Ectodermal cell (in vitro differentiated cells): ENCODE data around the gene GMDS.

ENCODE experiments used
- H3K27ac ChIP-seq: 2 replicates; pipeline ENCODE4 v1.7.0; 2013; ENCODE audit warnings: mild to moderate bottlenecking, low read depth, low read length; ENCODE audit not compliant: insufficient read depth, poor library complexity, severe bottlenecking
- H3K27me3 ChIP-seq: 2 replicates; pipeline ENCODE4 v1.7.0; 2013; ENCODE audit warnings: mild to moderate bottlenecking, low read length; ENCODE audit not compliant: insufficient read depth, control insufficient read depth, poor library complexity, severe bottlenecking
- H3K36me3 ChIP-seq: one replicate; pipeline ENCODE4 v1.7.0; 2013; ENCODE audit warnings: low read length; ENCODE audit not compliant: control insufficient read depth, insufficient read depth
- H3K4me1 ChIP-seq: one replicate; pipeline ENCODE4 v1.7.0; 2013; ENCODE audit warnings: low read length; ENCODE audit not compliant: control insufficient read depth, insufficient read depth
- H3K4me3 ChIP-seq: 2 replicates; pipeline ENCODE4 v1.7.0; 2013; ENCODE audit warnings: low read depth, low read length, control low read depth; ENCODE audit not compliant: insufficient read depth
- H3K9me3 ChIP-seq: 2 replicates; pipeline ENCODE4 v1.7.0; 2013; ENCODE audit warnings: mild to moderate bottlenecking, low read length, moderate library complexity; ENCODE audit not compliant: control insufficient read depth
- WGBS, 2 experiments: methylation state at CpG; one replicate each; pipeline ENCODE4 v1.1.7; 2013; ENCODE audit warnings: missing lambda C conversion rate in 2 of 2; 5-methylcytosine and 5-hydroxymethylcytosine counted together

GMDS gene

GRCh38 chr6:2126351-2126750 lies 119.1 kb downstream of the GMDS start:
- WGBS, 2 experiments = 87 to 95% methylated on average over 7 of the region's 7 CpGs
- Histone ChIP-seq H3K4me3 (no peak overlapping the region), H3K4me1 (no peaks in the 10 kb centered on the region), H3K27me3 (no peaks in the 10 kb centered on the region), H3K9me3 (no peaks in the 10 kb centered on the region), H3K27ac (no peak overlapping the region), H3K36me3 (no peaks in the 10 kb centered on the region)

- Histone ChIP-seq H3K9me3 (no peaks in the 10 kb centered on the region), H3K4me3 (no peak overlapping the region), H3K4me1 (no peaks in the 10 kb centered on the region), H3K36me3 (no peaks in the 10 kb centered on the region), H3K27me3 (no peaks in the 10 kb centered on the region), H3K27ac (no peak overlapping the region)
- 94 to 97% methylated on average over 3 of the region's 3 CpGs for WGBS, 2 experiments
These were observed 120.2 kb downstream of the GMDS start for GRCh38 chr6:2125158-2125557.

GRCh38 chr6:2124260-2124709 lies 121.1 kb downstream of the GMDS start:
- H3K27ac ChIP-seq = no peak overlapping the region
- H3K4me1 ChIP-seq = no peaks in the 10 kb centered on the region
- no peaks in the 10 kb centered on the region for H3K36me3 ChIP-seq
- no peak overlapping the region for H3K4me3 ChIP-seq
- no peaks in the 10 kb centered on the region for H3K27me3 ChIP-seq
- WGBS, 2 experiments = 95 to 96% methylated on average over 11 of the region's 11 CpGs
- H3K9me3 ChIP-seq = no peaks in the 10 kb centered on the region

- Histone ChIP-seq H3K4me3 (no peak overlapping the region), H3K4me1 (no peaks in the 10 kb centered on the region), H3K27ac (no peak overlapping the region), H3K9me3 (no peaks in the 10 kb centered on the region), H3K36me3 (no peaks in the 10 kb centered on the region), H3K27me3 (no peaks in the 10 kb centered on the region)
- 93 to 98% methylated on average over 2 to 3 of the region's 3 CpGs for WGBS, 2 experiments
These were observed 124.5 kb downstream of the GMDS start for GRCh38 chr6:2120912-2121311.

GRCh38 chr6:2119275-2119674 lies 126.1 kb downstream of the GMDS start:
- WGBS, 2 experiments = 100% methylated on average over 1 of the region's 1 CpG

GRCh38 chr6:2118136-2118535 lies 127.3 kb downstream of the GMDS start:
- no peaks in the 10 kb centered on the region for H3K9me3 ChIP-seq
- H3K27me3 ChIP-seq = no peaks in the 10 kb centered on the region
- no peak overlapping the region for H3K4me3 ChIP-seq
- H3K36me3 ChIP-seq = no peaks in the 10 kb centered on the region
- WGBS, 2 experiments = 96 to 100% methylated on average over 1 of the region's 1 CpG
- no peaks in the 10 kb centered on the region for H3K4me1 ChIP-seq
- H3K27ac ChIP-seq = no peak overlapping the region

More at GRCh38 chr6:2119275-2119674, 126.1 kb downstream of the GMDS start:
- H3K9me3 ChIP-seq = no peaks in the 10 kb centered on the region
- H3K36me3 ChIP-seq = no peaks in the 10 kb centered on the region
- no peaks in the 10 kb centered on the region for H3K27me3 ChIP-seq
- no peak overlapping the region for H3K4me3 ChIP-seq
- H3K4me1 ChIP-seq = no peaks in the 10 kb centered on the region
- H3K27ac ChIP-seq = no peak overlapping the region

- Histone ChIP-seq H3K27ac (no peak overlapping the region), H3K9me3 (no peaks in the 10 kb centered on the region), H3K4me1 (no peaks in the 10 kb centered on the region), H3K36me3 (no peaks in the 10 kb centered on the region), H3K4me3 (no peak overlapping the region), H3K27me3 (no peaks in the 10 kb centered on the region)
- WGBS, 2 experiments = 92 to 97% methylated on average over 7 of the region's 7 CpGs
These were observed 128.0 kb downstream of the GMDS start for GRCh38 chr6:2117447-2117846.

GRCh38 chr6:2116496-2116895 lies 128.9 kb downstream of the GMDS start:
- no peaks in the 10 kb centered on the region for H3K4me1 ChIP-seq
- 92 to 95% methylated on average over 2 of the region's 2 CpGs for WGBS, 2 experiments
- no peaks in the 10 kb centered on the region for H3K9me3 ChIP-seq
- H3K27ac ChIP-seq = no peak overlapping the region
- no peaks in the 10 kb centered on the region for H3K27me3 ChIP-seq
- no peak overlapping the region for H3K4me3 ChIP-seq
- no peaks in the 10 kb centered on the region for H3K36me3 ChIP-seq

GRCh38 chr6:2114100-2114499 lies 131.3 kb downstream of the GMDS start:
- no peaks in the 10 kb centered on the region for H3K27me3 ChIP-seq
- 94 to 100% methylated on average over 1 of the region's 1 CpG for WGBS, 2 experiments
- H3K4me3 ChIP-seq = no peak overlapping the region
- H3K36me3 ChIP-seq = no peaks in the 10 kb centered on the region
- no peaks in the 10 kb centered on the region for H3K9me3 ChIP-seq
- H3K27ac ChIP-seq = no peak overlapping the region
- H3K4me1 ChIP-seq = no peaks in the 10 kb centered on the region

- no peak overlapping the region for H3K27ac ChIP-seq
- H3K4me1 ChIP-seq = no peaks in the 10 kb centered on the region
- H3K27me3 ChIP-seq = no peaks in the 10 kb centered on the region
- no peaks in the 10 kb centered on the region for H3K9me3 ChIP-seq
- no peak overlapping the region for H3K4me3 ChIP-seq
- no peaks in the 10 kb centered on the region for H3K36me3 ChIP-seq
- 87 to 98% methylated on average over 4 to 5 of the region's 5 CpGs for WGBS, 2 experiments
These were observed 134.2 kb downstream of the GMDS start for GRCh38 chr6:2111162-2111677.

- Histone ChIP-seq H3K9me3 (no peaks in the 10 kb centered on the region), H3K4me3 (no peak overlapping the region), H3K27me3 (no peaks in the 10 kb centered on the region), H3K4me1 (no peaks in the 10 kb centered on the region), H3K36me3 (no peaks in the 10 kb centered on the region), H3K27ac (no peak overlapping the region)
- WGBS, 2 experiments = 77 to 84% methylated on average over 3 to 4 of the region's 4 CpGs
These were observed 134.9 kb downstream of the GMDS start for GRCh38 chr6:2110504-2110903.
